ENCODE results near the gene LRRC17.
"Not testable (repeated sequence)": the region's sequence is repeated elsewhere in the genome, so short reads cannot be mapped to it uniquely, and the experiment has no call there.

The LRRC17 gene

GRCh38 chr7:102890292-102890970 is 22.4 kb upstream of the LRRC17 start:
- H3K27ac Mint-ChIP-seq = no peak overlapping the region
- H3K36me3 Mint-ChIP-seq = no peaks in the 10 kb centered on the region
- CTCF ChIA-PET = interaction anchor here (0.7 kb wide), 1 partner anchor 1814 kb away, joined by 3 read pairs; no protein-coding TSS in a partner anchor
- DNase-seq = no peak
- peaks cover 4% of the 10 kb centered on the region for H3K27me3 Mint-ChIP-seq
- H3K9me3 Mint-ChIP-seq = no peaks in the 10 kb centered on the region
- no peak overlapping the region for H3K4me3 Mint-ChIP-seq
- no peaks in the 10 kb centered on the region for H3K4me1 Mint-ChIP-seq

DNA sequence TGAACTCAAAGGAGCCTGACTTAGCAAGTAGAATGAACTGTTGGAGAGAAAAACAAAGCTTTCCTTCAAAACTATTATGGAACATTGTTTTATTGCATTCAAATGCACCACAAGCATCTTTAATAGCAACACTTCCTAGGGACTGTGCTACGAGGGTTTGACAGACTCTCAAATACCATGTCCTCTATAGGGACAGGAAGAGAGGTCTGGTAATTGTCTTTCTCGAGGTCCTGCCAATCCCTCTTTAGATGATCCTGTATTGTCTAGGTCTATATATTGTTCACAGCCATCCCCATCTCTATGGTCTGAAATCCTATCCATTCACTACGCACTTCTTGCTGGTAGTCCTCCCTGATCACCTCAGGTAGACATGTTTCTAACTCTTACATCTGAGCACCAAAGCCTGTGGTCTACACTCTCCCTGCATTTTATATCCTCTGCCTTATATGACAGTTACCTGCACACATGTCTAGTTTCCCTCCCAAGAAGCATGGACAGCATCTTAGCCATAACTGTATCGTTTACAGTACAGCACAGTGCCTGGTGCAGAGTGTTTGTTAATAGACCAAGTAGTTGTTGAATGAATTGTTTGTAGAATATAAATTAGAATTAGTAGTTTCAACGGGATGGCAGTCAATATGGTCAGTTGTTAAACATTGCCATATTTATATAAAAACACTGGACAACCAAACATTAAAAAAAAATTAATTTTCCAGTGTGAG is 21.7 kb upstream of the LRRC17 start:
- Mint-ChIP-seq H3K27ac (no peak overlapping the region), H3K4me3 (no peak overlapping the region), H3K36me3 (no peaks in the 10 kb centered on the region), H3K4me1 (no peaks in the 10 kb centered on the region), H3K27me3 (peaks cover 4% of the 10 kb centered on the region), H3K9me3 (no peaks in the 10 kb centered on the region)
- no peak for DNase-seq
- CTCF ChIA-PET = no interaction called here

- CTCF ChIA-PET = no interaction called here
- no peaks in the 10 kb centered on the region for H3K36me3 Mint-ChIP-seq
- H3K27me3 Mint-ChIP-seq = peaks cover 4% of the 10 kb centered on the region
- no peaks in the 10 kb centered on the region for H3K9me3 Mint-ChIP-seq
- H3K27ac Mint-ChIP-seq = no peak overlapping the region
- DNase-seq = no peak
- H3K4me1 Mint-ChIP-seq = no peaks in the 10 kb centered on the region
- H3K4me3 Mint-ChIP-seq = no peak overlapping the region
These were observed 21.0 kb upstream of the LRRC17 start for GRCh38 chr7:102891693-102892261.

GRCh38 chr7:102892631-102893278 is 20.0 kb upstream of the LRRC17 start:
- Mint-ChIP-seq H3K27ac (no peak overlapping the region), H3K9me3 (no peaks in the 10 kb centered on the region), H3K27me3 (peaks cover 4% of the 10 kb centered on the region), H3K4me3 (no peak overlapping the region), H3K36me3 (no peaks in the 10 kb centered on the region), H3K4me1 (no peaks in the 10 kb centered on the region)
- CTCF ChIA-PET = no interaction called here
- no peak for DNase-seq

DNA sequence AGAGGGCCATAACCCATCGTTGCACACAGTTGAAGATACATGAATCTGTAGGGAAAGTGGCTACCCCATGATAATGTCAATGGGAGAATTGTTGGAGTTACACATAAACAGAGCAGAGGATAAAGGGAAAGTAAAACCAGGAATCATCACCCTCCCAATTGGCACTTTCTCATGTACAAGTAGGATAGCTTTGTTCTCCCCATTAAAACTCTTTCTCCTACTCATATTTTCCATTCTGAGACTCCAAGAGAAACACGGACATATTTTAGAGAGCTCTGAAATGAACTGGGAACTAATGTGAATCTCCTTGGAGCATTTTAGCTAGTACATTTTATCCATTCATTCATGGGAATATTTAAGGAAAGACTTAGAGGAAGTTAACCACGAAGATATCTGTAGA is 17.2 kb upstream of the LRRC17 start:
- Mint-ChIP-seq H3K36me3 (no peaks in the 10 kb centered on the region), H3K27me3 (peaks cover 4% of the 10 kb centered on the region), H3K9me3 (no peaks in the 10 kb centered on the region), H3K4me3 (no peak overlapping the region), H3K27ac (no peak overlapping the region), H3K4me1 (no peaks in the 10 kb centered on the region)
- CTCF ChIA-PET = no interaction called here
- no peak for DNase-seq

DNA sequence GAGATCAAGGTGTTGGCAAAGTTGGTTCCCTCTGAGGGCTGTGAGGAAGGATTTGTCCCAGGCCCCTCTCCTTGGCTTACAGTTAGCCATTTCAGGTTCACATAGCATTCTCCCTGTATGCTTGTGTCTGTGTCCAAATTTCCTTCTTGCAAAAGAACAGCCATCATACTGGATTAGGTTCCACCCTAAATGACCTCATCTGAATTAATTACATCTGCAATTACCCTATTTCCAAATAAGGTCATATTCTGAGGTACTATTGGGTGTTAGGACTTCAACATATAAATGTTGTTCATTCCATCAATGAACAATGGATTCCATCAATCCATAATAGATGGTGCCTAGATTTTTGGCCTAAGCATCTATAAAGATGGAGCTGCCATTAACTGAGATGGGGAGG is 16.2 kb upstream of the LRRC17 start:
- DNase-seq = no peak
- no peaks in the 10 kb centered on the region for H3K36me3 Mint-ChIP-seq
- no peaks in the 10 kb centered on the region for H3K9me3 Mint-ChIP-seq
- no peaks in the 10 kb centered on the region for H3K4me1 Mint-ChIP-seq
- no peak overlapping the region for H3K27ac Mint-ChIP-seq
- no peak overlapping the region for H3K4me3 Mint-ChIP-seq
- H3K27me3 Mint-ChIP-seq = peaks cover 4% of the 10 kb centered on the region
- CTCF ChIA-PET = no interaction called here

DNA sequence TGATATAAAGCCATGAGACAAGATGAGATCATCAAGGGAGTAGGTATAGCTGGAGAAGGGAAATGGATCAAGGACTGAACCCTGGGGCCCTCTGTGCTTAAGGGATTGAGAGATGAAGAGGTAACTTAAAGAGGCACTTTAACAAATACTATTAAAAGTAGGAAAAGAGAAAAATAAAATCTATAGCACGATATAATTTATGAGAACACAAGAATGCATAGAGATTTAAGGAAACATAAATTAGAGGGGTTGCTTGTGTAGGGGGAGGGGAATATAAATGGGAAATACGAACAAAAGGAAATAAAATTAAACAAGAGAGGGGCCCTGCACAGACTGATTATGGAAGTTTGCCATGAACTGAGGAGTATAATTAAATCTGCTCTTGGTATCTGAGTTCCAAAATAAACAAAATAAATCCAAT is 15.6 kb upstream of the LRRC17 start:
- Mint-ChIP-seq H3K4me3 (no peak overlapping the region), H3K4me1 (no peaks in the 10 kb centered on the region), H3K9me3 (no peaks in the 10 kb centered on the region), H3K27me3 (peaks cover 4% of the 10 kb centered on the region), H3K36me3 (no peaks in the 10 kb centered on the region), H3K27ac (no peak overlapping the region)
- CTCF ChIA-PET = no interaction called here
- DNase-seq = no peak

DNA sequence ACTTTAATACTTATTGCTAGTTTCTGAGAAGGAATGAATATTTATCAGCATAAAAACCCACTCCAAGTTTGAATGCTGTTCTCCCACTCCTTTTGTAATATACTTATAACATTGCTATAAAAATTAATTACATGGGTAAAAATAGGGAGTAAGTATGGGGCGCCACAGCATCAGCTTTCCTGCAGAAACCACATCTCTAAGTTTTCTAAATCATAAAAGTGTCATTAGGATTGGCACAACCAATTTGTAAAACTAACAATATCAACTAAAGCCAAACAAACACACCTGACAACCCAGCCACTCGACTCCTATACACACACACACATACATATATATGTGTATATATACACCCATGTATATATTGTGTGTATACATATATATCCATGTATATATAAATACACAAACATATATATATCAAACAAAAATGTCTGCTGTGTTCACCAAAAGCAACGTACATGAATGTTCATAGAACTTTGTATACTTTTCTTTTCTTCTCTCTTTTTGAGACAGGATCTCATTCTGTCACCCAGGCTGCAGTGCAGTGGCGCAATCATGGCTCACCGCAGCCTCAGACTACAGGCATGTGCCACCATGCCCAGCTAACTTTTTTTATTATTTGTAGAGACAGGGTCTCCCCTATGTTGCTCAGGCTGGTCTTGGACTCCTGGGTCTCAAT is 14.8 kb upstream of the LRRC17 start:
- Mint-ChIP-seq H3K4me3 (no peak overlapping the region), H3K9me3 (no peaks in the 10 kb centered on the region), H3K27ac (no peak overlapping the region), H3K36me3 (no peaks in the 10 kb centered on the region), H3K4me1 (no peaks in the 10 kb centered on the region), H3K27me3 (peaks cover 4% of the 10 kb centered on the region)
- DNase-seq = no peak
- CTCF ChIA-PET = no interaction called here

DNA sequence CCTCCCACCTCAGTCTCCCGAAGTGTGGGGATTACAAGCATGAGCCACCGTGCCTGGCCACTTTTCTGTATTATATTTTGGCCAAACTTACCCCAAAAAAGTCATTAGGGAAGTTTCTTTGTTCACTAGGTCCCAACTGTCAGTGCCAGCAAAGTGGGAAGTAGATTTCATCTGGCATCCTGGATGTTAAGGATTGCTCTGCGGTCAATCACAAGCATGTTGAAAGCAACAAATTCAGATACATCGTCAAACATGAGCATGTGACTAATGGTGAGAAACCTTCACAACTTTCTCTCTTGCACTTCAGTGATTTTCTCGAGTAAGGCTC is 14.3 kb upstream of the LRRC17 start:
- Mint-ChIP-seq H3K4me3 (no peak overlapping the region), H3K9me3 (no peaks in the 10 kb centered on the region), H3K36me3 (no peaks in the 10 kb centered on the region), H3K27me3 (peaks cover 4% of the 10 kb centered on the region), H3K4me1 (no peaks in the 10 kb centered on the region), H3K27ac (no peak overlapping the region)
- CTCF ChIA-PET = no interaction called here
- no peak for DNase-seq

DNA sequence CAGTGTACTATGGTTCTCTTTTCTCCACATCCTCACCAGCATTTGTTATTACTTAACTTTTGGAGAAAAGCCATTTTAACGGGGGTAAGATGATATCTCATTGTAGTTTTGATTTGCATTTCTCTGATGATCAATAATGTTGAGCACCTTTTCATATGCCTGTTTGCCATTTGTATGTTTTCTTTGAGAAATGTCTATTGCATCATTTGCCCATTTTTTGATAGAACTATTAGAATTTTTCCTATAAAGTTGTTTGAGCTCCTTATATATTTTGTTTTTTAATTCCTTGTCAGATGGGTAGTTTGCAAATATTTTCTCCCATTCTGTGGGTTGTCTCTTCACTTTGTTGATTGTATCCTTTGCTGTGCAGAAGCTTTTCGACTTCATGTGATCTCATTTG is 10.7 kb upstream of the LRRC17 start:
- not testable (repeated sequence) for H3K36me3 Mint-ChIP-seq, H3K27me3 Mint-ChIP-seq, H3K9me3 Mint-ChIP-seq, H3K4me1 Mint-ChIP-seq, DNase-seq, H3K4me3 Mint-ChIP-seq, H3K27ac Mint-ChIP-seq
- CTCF ChIA-PET = interaction anchor here (1.0 kb wide), 1 partner anchor 38 kb away, joined by 3 read pairs; no protein-coding TSS in a partner anchor

- DNase-seq, H3K27ac Mint-ChIP-seq, H3K36me3 Mint-ChIP-seq, H3K27me3 Mint-ChIP-seq, H3K4me3 Mint-ChIP-seq, H3K9me3 Mint-ChIP-seq, H3K4me1 Mint-ChIP-seq, CTCF ChIA-PET: not testable (repeated sequence)
These were observed 9.2 kb upstream of the LRRC17 start for GRCh38 chr7:102903576-102903975.

GRCh38 chr7:102908676-102909075 is 4.1 kb upstream of the LRRC17 start:
- CTCF ChIA-PET = no interaction called here
- Mint-ChIP-seq H3K27me3 (no peaks in the 10 kb centered on the region), H3K27ac (no peak overlapping the region), H3K4me3 (no peak overlapping the region), H3K36me3 (no peaks in the 10 kb centered on the region), H3K9me3 (peaks cover 6% of the 10 kb centered on the region), H3K4me1 (no peaks in the 10 kb centered on the region)
- no peak for DNase-seq

DNA sequence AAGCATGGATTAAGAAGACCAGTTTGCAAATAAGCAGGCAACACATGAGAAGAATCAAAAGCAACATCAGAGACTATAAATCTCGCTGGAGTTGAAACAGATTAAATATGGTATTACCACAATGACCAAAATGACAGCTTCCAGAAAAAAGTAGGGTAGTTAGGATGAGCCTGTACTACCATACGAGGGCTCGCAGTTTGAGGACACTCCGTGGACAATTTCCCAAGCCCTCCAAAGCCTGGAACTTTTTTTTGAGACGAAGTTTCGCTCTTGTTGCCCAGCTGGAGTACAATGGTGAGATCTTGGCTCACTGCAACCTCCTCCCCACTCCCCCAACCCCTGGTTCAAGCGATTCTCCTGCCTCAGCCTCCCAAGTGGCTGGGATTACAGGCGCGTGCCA is 1.0 kb downstream of the LRRC17 start:
- DNase-seq = no peak
- CTCF ChIA-PET = no interaction called here
- no peaks in the 10 kb centered on the region for H3K4me1 Mint-ChIP-seq
- no peak overlapping the region for H3K4me3 Mint-ChIP-seq
- no peaks in the 10 kb centered on the region for H3K36me3 Mint-ChIP-seq
- no peak overlapping the region for H3K27ac Mint-ChIP-seq
- no peaks in the 10 kb centered on the region for H3K9me3 Mint-ChIP-seq
- no peaks in the 10 kb centered on the region for H3K27me3 Mint-ChIP-seq

DNA sequence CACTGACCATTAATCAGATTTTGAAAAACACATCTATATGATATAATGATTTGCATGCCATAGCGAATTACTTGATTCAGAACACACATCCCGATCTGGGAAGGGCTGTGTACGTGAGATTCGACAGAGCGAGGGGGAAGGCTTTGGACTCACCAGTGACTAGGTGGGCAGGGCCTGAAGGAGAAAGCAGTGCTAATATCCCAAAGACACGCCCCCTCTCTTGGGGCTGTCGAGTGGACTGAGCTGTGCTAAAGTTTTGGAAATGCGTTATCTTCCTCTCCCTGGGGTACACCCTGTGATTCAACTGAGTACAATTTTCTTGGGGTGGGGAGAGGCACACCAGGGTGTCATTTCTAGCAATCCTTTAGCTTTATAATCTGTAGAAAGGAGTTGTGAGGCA is 1.8 kb downstream of the LRRC17 start:
- no peak for DNase-seq
- H3K27ac Mint-ChIP-seq = no peak overlapping the region
- no peaks in the 10 kb centered on the region for H3K27me3 Mint-ChIP-seq
- no peaks in the 10 kb centered on the region for H3K4me1 Mint-ChIP-seq
- no peaks in the 10 kb centered on the region for H3K36me3 Mint-ChIP-seq
- no peaks in the 10 kb centered on the region for H3K9me3 Mint-ChIP-seq
- H3K4me3 Mint-ChIP-seq = no peak overlapping the region
- CTCF ChIA-PET = no interaction called here

All from activated naive CD4-positive, alpha-beta T cell treated with anti-CD3 and anti-CD28 coated beads, Interleukin-2, amount 10 ng/mL, durations not matched to agents 7 days and 5 days (primary cell).